ENCODE results near the gene GBX1.

Gene GBX1

GRCh38 chr7:151172273-151173141 lies 5.0 kb upstream of the GBX1 start:
- Histone ChIP-seq H3K36me3 (ENCODE audit: low read depth) (no peaks in the 10 kb centered on the region), H3K4me1 (ENCODE audit: insufficient read depth, poor library complexity, severe bottlenecking) (no peaks in the 10 kb centered on the region), H3K27ac (ENCODE audit: poor library complexity, severe bottlenecking) (no peak overlapping the region), H3K27me3 (ENCODE audit: insufficient read depth, poor library complexity, severe bottlenecking) (peaks cover 43% of the 10 kb centered on the region), H3K4me3 (ENCODE audit: severe bottlenecking) (no peak overlapping the region), H3K9me3 (ENCODE audit: severe bottlenecking) (no peaks in the 10 kb centered on the region)
- DNase-seq (ENCODE audit: low spot score) (no peak), ATAC-seq (ENCODE audit: low read depth) (peak; percentile 63)
- TF ChIP-seq CTCF (IDR thresholded peaks at IDR 0.05; ENCODE audit: poor library complexity, severe bottlenecking) = peak; percentile 100

- H3K27ac ChIP-seq (ENCODE audit: poor library complexity, severe bottlenecking) = no peak overlapping the region
Measured at GRCh38 chr7:151168787-151169162, 1.3 kb upstream of the GBX1 start.

GRCh38 chr7:151168003-151168786 lies 701 bp upstream of the GBX1 start:
- peak overlapping the region; percentile 37 for H3K4me3 ChIP-seq (ENCODE audit: severe bottlenecking)
- H3K27ac ChIP-seq (ENCODE audit: poor library complexity, severe bottlenecking) = no peak overlapping the region
- ATAC-seq (ENCODE audit: low read depth) = peak; percentile 54
- DNase-seq (ENCODE audit: low spot score) = no peak
- H3K36me3 ChIP-seq (ENCODE audit: low read depth) = no peaks in the 10 kb centered on the region
- H3K9me3 ChIP-seq (ENCODE audit: severe bottlenecking) = no peaks in the 10 kb centered on the region
- H3K4me1 ChIP-seq (ENCODE audit: insufficient read depth, poor library complexity, severe bottlenecking) = no peaks in the 10 kb centered on the region
- TF ChIP-seq CTCF (IDR thresholded peaks at IDR 0.05; ENCODE audit: poor library complexity, severe bottlenecking) = peak; percentile 72
- peaks cover 71% of the 10 kb centered on the region for H3K27me3 ChIP-seq (ENCODE audit: insufficient read depth, poor library complexity, severe bottlenecking)

More at GRCh38 chr7:151168787-151169162, 1.3 kb upstream of the GBX1 start:
- H3K4me1 ChIP-seq (ENCODE audit: insufficient read depth, poor library complexity, severe bottlenecking) = no peaks in the 10 kb centered on the region
- no peaks in the 10 kb centered on the region for H3K9me3 ChIP-seq (ENCODE audit: severe bottlenecking)
- DNase-seq (ENCODE audit: low spot score) (no peak), ATAC-seq (ENCODE audit: low read depth) (no peak)
- no peak overlapping the region for H3K4me3 ChIP-seq (ENCODE audit: severe bottlenecking)
- TF ChIP-seq CTCF (IDR thresholded peaks at IDR 0.05; ENCODE audit: poor library complexity, severe bottlenecking) = no peak
- H3K36me3 ChIP-seq (ENCODE audit: low read depth) = no peaks in the 10 kb centered on the region
- H3K27me3 ChIP-seq (ENCODE audit: insufficient read depth, poor library complexity, severe bottlenecking) = peaks cover 73% of the 10 kb centered on the region

DNA sequence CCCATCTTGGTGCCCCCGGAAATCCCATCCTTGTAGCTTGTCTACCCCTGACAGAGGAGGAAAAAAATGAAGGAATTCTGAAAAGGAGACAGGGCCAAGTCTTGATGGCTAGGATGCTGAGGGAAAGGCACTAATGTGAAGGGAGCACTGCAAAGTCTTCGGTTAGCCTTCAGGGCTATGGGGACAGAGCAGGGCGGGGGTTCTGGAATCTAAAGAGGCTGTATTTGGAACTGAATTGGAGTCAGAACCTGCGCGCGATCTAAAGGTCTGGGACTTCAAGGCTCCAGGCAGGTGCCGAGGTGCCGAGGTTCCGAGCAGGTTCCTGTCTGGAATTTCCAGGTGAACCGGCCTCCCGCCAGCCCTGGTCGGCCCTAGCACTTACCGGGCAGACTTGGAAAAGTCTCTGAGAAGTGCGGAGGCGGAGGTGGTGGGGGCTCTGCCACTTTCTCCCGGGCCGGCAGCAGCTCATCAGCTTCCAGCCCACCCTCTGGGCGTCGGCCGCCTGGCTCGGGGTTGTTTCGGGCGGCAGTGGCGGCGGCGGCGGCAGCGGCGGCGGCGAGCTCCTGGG lies 781 bp downstream of the GBX1 start:
- Histone ChIP-seq H3K9me3 (ENCODE audit: severe bottlenecking) (no peaks in the 10 kb centered on the region), H3K36me3 (ENCODE audit: low read depth) (no peaks in the 10 kb centered on the region), H3K27me3 (ENCODE audit: insufficient read depth, poor library complexity, severe bottlenecking) (peaks cover 69% of the 10 kb centered on the region), H3K4me3 (ENCODE audit: severe bottlenecking) (peak overlapping the region; percentile 37), H3K4me1 (ENCODE audit: insufficient read depth, poor library complexity, severe bottlenecking) (no peaks in the 10 kb centered on the region), H3K27ac (ENCODE audit: poor library complexity, severe bottlenecking) (no peak overlapping the region)
- TF ChIP-seq CTCF (IDR thresholded peaks at IDR 0.05; ENCODE audit: poor library complexity, severe bottlenecking) = no peak
- DNase-seq (ENCODE audit: low spot score) (no peak), ATAC-seq (ENCODE audit: low read depth) (peak; percentile 22; the same call in 2 of the 3 replicates)
